HepG2 (cell line): ENCODE data around the gene VPS11. TPM values are rescaled to one million over a fixed set of nuclear protein-coding genes. Genes with fewer than 3 reads are reported as not detected.

Source experiments
- CBFB ChIP-seq: sonication (generic); formaldehyde crosslinking; IDR thresholded peaks from 2 replicates; pipeline ENCODE4 v1.4.0; 2020; ENCODE audit warnings: missing genetic modification reagents
- CBX1 ChIP-seq: IDR thresholded peaks from one replicate; pipeline ENCODE4 v1.6.1; 2016; ENCODE audit warnings: antibody characterized with exemption, low read depth
- CREM ChIP-seq, 2 experiments: sonication (generic) in 1 of 2; formaldehyde crosslinking in 1 of 2; IDR thresholded peaks; 2 replicates each; pipeline versions ENCODE4 v1.4.0 to v1.6.1; 2016 to 2020; ENCODE audit warnings: antibody characterized with exemption in 1 of 2, mild to moderate bottlenecking in 1 of 2, missing genetic modification reagents in 1 of 2
- CTCF ChIP-seq: sonication (generic); formaldehyde crosslinking; IDR thresholded peaks from 2 replicates; pipeline ENCODE4 v1.5.0; 2020; ENCODE audit warnings: mild to moderate bottlenecking, missing genetic modification reagents, moderate library complexity
- ELF1 ChIP-seq: sonication (generic); formaldehyde crosslinking; IDR thresholded peaks from 2 replicates; pipeline ENCODE4 v1.4.0; 2020; ENCODE audit warnings: missing genetic modification reagents
- ELF3 ChIP-seq: IDR thresholded peaks from 2 replicates; pipeline ENCODE4 v1.6.1; 2016; ENCODE audit warnings: missing genetic modification reagents, missing compliant biosample characterization
- FOXP1 ChIP-seq, 2 experiments: fragments of 450-650 bp in 1 of 2; IDR thresholded peaks; 2 replicates each; pipeline ENCODE4 v1.6.1; 2017 to 2018; ENCODE audit warnings: antibody characterized with exemption in 1 of 2
- MAFF ChIP-seq: IDR thresholded peaks from 2 replicates; pipeline ENCODE4 v1.6.1; 2011; ENCODE audit warnings: low read depth, low read length, improper control_type of control experiment
- NBN ChIP-seq: fragments of 450-650 bp; conservative IDR thresholded peaks from 2 replicates; pipeline ENCODE4 v1.6.1; 2017
- RERE ChIP-seq: IDR thresholded peaks from 2 replicates; pipeline ENCODE4 v1.6.1; 2016; ENCODE audit warnings: low read depth, missing genetic modification reagents, missing compliant biosample characterization
- RXRB ChIP-seq: IDR thresholded peaks from 2 replicates; pipeline ENCODE4 v1.6.1; 2016; ENCODE audit warnings: borderline replicate concordance, missing genetic modification reagents, missing compliant biosample characterization
- ZMYM4 ChIP-seq: sonication (generic); formaldehyde crosslinking; IDR thresholded peaks from 2 replicates; pipeline ENCODE4 v1.8.1; 2023; ENCODE audit warnings: mild to moderate bottlenecking, missing genetic modification reagents
- ZNF24 ChIP-seq: fragments of 450-650 bp; IDR thresholded peaks from 2 replicates; pipeline ENCODE4 v1.6.1; 2017; ENCODE audit warnings: antibody characterized with exemption, mild to moderate bottlenecking
- ZNF644 ChIP-seq: IDR thresholded peaks from 2 replicates; pipeline ENCODE4 v1.6.1; 2016; ENCODE audit warnings: low read depth
- ZNF770 ChIP-seq: sonication (generic); formaldehyde crosslinking; IDR thresholded peaks from 2 replicates; pipeline ENCODE4 v1.5.0; 2020; ENCODE audit warnings: mild to moderate bottlenecking, missing genetic modification reagents
- ZNF781 ChIP-seq: sonication (generic); formaldehyde crosslinking; IDR thresholded peaks from 2 replicates; pipeline ENCODE4 v1.5.1; 2020; ENCODE audit warnings: borderline replicate concordance, mild to moderate bottlenecking, missing genetic modification reagents; ENCODE audit errors: not compliant biosample characterization
- polyA plus RNA-seq, 8 experiments: library from polyadenylated mRNA; depleted of rRNA in 3 of 8; stranded (reverse) in 7 of 8; unstranded in 1 of 8; fragments of >200 nt; fragmentation: Illumina TruSeq in 4 of 8; extraction: Trizol in 4 of 8; gene quantifications; 2 replicates each; pipeline versions ENCODE4 v1.2.1 to v1.2.3, GENCODE V29; 2011 to 2016; ENCODE audit warnings: low read depth in 4 of 8, missing spikeins in 1 of 8, mixed read lengths in 1 of 8; ENCODE audit not compliant: insufficient read depth in 1 of 8
- total RNA-seq, 5 experiments: library from RNA; depleted of rRNA; stranded (reverse); fragments of >200 nt; fragmentation: Illumina TruSeq; extraction: Trizol; gene quantifications; 2 replicates each; pipeline ENCODE4 v1.2.3, GENCODE V29; 2016; ENCODE audit warnings: low read depth in 1 of 5
- TF ChIP-seq, protein P1 (sequence below), 2 experiments: sonication (generic) in 1 of 2; formaldehyde crosslinking in 1 of 2; IDR thresholded peaks; 2 replicates each; pipeline versions ENCODE4 v1.4.0 to v1.6.1; 2018 to 2020; ENCODE audit warnings: missing genetic modification reagents in 2 of 2, borderline replicate concordance in 1 of 2, low read depth in 1 of 2, mild to moderate bottlenecking in 1 of 2, missing biosample characterization in 1 of 2

Gene VPS11
- total and polyA plus RNA-seq, 2 of the 13 experiments (the other 11 are each of a cell fraction or from before 2014, with no cell fraction given), result 13.7 to 21.6 TPM

GRCh38 chr11:119130662-119131061, 63.0 kb downstream of the VPS11 start (continued):
- TF ChIP-seq CTCF (CRISPR knock-in tag) (0 out of 2 replicates have a peak, but pooled peaks have one; percentile 15), ZNF644 (CRISPR knock-in tag) (0 out of 2 replicates have a peak, but pooled peaks have one; percentile 33), ZNF770 (0 out of 2 replicates have a peak, but pooled peaks have one; percentile 28), CREM (IDR thresholded peaks at IDR 0.05) (peak; percentile 24; the same call in 1 of the 2 replicates), CREM (CRISPR knock-in tag; IDR thresholded peaks at IDR 0.05) (no peak), RERE (no peak), CBFB (CRISPR knock-in tag) (peak; percentile 36; the same call in 1 of the 2 replicates), CBX1 (no peak), RXRB (CRISPR knock-in tag) (peak; percentile 43; the same call in 1 of the 2 replicates), ELF3 (0 out of 2 replicates have a peak, but pooled peaks have one; percentile 13), FOXP1 (IDR thresholded peaks at IDR 0.05) (no peak), FOXP1 (CRISPR knock-in tag; IDR thresholded peaks at IDR 0.05) (0 out of 2 replicates have a peak, but pooled peaks have one; percentile 12), ZNF781 (no peak), MAFF (no peak), NBN (no peak), ELF1 (CRISPR knock-in tag) (no peak), ZMYM4 (CRISPR knock-in tag) (0 out of 2 replicates have a peak, but pooled peaks have one; percentile 24), ZNF24 (no peak)
- TF ChIP-seq, protein P1, sequence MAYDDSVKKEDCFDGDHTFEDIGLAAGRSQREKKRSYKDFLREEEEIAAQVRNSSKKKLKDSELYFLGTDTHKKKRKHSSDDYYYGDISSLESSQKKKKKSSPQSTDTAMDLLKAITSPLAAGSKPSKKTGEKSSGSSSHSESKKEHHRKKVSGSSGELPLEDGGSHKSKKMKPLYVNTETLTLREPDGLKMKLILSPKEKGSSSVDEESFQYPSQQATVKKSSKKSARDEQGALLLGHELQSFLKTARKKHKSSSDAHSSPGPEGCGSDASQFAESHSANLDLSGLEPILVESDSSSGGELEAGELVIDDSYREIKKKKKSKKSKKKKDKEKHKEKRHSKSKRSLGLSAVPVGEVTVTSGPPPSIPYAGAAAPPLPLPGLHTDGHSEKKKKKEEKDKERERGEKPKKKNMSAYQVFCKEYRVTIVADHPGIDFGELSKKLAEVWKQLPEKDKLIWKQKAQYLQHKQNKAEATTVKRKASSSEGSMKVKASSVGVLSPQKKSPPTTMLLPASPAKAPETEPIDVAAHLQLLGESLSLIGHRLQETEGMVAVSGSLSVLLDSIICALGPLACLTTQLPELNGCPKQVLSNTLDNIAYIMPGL (CRISPR knock-in tag; IDR thresholded peaks at IDR 0.05; ENCODE audit: borderline replicate concordance in 1 of 2, low read depth in 1 of 2), result no peak
